NAMALWA (cell line): ENCODE measurements around the gene INHA.

Source experiments
- DNase-seq: peaks from one replicate; pipeline ENCODE4 v3.0.0-alpha.2; 2015; ENCODE audit warnings: low spot score

INHA gene

DNA sequence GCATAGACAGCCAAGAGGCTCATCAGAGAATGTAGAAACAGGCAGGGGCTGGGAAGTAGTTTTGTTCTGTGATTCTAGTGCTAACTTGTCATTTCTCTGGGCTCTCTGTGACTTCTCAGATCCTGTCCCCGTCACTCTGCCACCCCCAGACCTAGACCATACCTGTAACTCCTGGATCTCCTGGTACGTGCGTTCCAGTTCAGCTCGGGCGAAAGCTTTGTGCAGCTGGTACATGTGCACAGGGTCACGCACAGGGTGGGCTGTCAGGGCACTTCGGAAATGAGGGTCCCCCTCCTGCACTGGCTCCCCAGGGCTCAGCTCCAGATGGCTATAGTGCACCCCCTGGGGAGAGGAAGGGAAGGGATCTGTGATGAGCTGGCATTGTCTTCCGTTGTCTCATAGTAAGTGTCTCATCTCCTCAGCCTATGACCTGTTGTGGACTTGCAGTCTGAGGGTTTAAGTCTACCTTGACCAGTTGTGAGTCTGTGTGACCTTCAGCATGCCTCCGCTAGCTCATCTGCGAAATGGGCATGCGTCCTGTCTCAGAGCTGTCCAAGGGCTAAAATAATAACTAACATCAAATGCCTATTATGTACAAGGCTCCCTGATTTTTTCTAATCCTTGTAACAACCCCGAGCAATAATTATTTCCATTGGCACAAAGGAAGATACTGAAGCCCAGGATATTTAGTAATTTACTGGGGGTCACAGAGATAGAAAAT lies 31.2 kb upstream of the INHA start:
- DNase-seq = no peak

DNA sequence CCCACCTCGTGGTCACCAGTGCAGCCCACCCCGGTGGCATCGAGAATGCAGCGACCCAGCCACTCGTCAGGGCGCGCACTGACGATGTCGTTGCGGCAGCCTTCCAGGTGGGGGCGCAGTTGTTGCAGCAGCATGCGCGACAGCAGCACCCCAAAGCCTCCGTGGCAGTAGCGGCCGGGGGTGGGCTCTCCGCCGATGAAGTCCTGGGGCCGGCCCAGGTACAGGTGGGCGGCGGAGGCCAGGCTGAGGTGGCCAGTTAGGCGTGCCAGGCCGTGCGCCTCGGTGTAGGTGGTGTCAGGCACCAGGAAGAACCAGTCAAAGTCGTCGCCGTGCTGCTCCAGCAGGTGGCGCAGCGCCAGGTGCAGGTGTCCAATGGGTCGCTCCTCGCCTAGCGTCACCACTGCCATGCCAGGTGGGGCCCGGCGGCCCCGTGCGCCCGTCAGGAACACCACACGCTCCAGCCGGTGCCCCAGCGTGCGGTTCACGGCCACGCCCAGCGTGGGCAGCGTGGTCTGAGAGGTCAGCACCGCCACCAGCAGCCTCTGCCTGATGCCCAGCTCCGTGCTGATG lies 30.4 kb upstream of the INHA start:
- DNase-seq = peak; percentile 91

DNA sequence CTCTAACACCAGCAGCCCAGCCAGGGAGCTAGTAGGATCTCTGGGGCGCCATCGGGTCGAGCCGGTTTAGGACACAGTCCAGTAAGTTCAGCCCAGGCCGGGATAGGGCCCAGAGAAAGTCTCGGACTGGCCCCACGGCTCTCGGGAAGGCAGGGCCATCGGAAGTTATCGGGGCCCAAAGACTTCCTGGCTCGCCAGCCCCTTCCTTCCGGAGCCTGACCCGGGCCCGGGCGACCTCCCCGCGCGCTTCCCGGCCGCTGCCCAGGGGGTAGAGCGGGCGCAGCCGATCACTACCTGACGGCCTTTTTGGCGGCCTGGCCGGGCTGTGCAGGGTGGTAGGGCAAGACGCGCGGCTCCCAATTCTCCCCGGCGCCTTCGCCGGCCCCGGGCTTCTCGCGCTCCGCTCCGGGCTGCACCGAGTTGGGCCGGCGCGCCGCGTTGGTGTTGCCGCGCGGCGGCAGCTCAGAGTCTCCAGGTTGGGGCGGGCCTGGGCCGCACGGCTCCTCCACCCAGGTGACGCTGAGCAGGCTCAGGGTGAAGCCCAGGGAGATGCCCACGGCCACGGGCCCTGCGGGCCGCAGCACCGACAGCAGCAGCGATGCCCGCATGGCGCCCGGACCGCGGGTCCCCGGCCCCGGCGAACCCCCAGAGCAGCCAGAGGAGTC lies 29.0 kb upstream of the INHA start:
- DNase-seq = peak; percentile 35

DNA sequence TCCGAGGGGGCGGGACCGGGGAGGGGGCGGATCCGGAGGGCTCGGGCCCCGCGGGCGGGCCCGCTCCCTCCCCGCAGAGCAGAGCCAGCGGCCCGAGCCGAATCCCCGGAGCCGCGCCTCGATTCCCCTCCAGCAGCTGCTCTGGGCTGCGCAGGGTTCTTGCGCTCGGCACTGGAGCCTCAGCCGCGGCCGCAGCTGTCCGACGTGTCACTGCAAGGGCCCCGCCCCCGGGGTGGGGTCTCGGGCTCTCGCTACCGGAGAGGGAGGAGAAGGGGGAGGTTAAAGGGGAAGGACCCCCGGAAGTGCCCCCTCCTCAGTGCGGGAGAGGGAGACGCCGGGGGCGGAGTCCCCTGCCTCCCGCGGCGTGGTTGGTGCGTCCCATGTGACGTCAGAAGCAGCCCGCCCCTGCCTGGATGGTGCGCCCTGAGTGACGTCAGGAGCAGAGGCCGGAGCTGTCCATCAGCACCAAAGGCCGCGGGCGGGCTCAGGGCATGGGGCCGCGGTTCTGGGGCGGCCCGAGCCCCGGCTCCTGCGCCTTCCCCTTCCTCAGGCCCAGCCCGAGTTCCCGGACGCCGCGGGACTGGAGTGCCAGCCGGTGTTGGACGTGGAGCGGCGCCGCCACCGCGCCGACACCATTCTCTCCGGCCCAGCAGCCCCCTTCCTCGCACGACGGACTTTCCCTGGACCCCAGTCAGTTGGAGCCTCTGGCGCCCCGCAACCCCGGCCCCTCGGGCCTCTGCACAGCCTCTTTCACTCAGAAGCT lies 28.3 kb upstream of the INHA start, which contains the start of the genes CHPF and TMEM198:
Gene CHPF (minus strand): TSS at position 214 of the 763 bp plus-strand sequence. CDS start 271 bp downstream, outside the sequence.
Gene TMEM198 (plus strand): TSS at position 433 of the 763 bp plus-strand sequence. CDS start 700 bp downstream, outside the sequence.
- peak; percentile 99 for DNase-seq

DNA sequence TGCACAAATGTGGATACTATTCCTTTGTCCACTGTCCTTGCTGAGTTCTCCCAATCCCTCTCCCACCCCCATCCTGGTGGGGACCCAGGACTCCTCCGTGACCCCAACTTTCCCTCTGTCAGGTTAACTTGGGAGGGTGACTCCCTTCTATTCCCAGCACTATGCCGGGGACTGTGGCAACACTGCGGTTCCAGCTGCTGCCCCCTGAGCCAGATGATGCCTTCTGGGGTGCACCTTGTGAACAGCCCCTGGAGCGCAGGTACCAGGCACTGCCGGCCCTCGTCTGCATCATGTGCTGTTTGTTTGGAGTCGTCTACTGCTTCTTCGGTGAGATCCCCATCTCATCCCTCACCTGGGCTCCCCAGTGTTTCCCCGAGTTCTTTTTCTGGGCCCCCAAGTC lies 27.5 kb upstream of the INHA start:
- no peak for DNase-seq

DNA sequence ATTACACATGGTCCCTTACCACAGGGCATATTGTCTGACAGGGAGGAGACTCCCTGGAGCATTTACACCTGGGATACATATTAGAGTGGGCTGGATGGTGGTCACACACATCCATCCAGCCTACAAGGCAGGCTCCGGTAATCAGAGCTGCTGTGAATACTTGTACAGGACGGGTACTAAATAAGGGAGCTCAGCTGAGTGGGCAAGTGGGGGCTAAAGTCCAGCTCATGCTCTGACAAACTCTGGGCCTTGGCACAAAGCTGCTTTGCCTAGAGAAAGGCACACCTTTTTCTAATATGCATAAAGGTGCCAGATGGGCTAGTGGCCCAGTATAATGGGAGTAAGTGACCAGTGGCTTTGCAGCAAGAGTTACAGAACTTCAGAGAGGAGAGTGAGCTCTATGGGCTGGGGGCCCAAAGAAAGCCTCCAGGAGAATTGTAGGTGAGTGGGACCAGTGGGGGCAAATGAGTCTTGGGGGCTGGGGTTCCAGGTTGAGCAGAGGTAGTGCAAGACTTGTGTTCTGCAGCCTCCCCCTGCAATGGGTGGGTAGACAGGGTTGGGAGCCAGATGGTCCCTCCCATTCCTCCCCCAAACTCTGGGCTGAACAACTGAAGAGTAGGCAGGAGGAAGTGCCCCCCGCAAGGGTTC lies 26.7 kb upstream of the INHA start:
- DNase-seq = no peak

DNA sequence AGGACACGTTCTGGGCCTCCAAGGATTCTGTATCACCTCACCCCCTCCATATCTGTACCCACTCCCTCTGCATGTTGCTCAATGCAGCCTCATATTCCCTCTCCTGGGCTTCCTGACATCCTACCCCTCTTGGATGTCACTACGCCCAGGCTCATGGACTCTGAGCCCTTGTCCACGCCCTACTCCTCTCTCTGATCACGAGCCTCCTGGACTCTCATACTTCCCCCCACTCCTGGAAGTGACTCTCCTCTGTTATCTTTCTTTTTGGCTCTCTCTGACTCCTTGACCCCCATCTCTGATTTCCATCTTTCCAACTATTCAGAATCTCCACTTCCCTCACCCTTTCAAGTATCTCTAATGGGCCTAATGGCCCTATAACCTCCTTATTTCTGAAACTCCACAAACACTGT lies 26.2 kb upstream of the INHA start:
- DNase-seq = no peak

DNA sequence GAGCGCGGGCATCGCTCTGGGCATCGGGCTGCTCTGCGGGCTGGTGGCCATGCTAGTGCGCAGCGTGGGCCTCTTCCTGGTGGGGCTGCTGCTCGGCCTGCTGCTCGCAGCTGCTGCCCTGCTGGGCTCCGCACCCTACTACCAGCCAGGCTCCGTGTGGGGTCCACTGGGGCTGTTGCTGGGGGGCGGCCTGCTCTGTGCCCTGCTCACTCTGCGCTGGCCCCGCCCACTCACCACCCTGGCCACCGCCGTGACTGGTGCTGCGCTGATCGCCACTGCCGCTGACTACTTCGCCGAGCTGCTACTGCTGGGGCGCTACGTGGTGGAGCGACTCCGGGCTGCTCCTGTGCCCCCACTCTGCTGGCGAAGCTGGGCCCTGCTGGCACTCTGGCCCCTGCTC lies 24.5 kb upstream of the INHA start:
- no peak for DNase-seq

DNA sequence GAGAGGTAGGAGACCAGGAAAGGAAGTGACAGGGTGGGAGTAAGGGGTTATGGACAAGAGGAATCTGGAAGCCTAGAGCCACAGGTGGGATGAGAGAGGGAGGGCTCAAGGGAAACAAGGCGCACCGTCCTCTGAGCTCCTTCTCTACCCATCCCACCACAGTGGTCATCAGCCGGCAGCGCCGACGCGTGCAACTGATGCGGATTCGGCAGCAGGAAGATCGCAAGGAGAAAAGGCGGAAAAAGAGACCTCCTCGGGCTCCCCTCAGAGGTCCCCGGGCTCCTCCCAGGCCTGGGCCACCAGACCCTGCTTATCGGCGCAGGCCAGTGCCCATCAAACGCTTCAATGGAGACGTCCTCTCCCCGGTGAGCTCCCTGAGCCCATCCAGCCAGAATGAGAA lies 23.1 kb upstream of the INHA start:
- no peak for DNase-seq

DNA sequence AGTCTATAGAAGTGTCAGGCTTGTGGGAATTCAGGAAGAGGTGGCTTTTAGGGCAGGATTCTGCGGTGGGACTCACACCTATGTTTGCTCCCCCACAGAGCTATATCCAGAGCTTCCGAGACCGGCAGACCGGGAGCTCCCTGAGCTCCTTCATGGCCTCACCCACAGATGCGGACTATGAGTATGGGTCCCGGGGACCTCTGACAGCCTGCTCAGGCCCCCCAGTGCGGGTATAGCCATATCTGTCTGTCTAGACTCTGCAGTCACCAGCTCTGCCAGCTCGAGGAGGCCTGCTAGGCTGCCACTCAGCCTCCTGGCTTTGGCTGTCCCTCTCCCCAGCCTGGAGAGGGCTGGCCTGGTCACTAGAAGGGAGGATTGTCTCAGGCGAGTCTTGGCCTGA lies 22.5 kb upstream of the INHA start:
- DNase-seq = no peak

DNA sequence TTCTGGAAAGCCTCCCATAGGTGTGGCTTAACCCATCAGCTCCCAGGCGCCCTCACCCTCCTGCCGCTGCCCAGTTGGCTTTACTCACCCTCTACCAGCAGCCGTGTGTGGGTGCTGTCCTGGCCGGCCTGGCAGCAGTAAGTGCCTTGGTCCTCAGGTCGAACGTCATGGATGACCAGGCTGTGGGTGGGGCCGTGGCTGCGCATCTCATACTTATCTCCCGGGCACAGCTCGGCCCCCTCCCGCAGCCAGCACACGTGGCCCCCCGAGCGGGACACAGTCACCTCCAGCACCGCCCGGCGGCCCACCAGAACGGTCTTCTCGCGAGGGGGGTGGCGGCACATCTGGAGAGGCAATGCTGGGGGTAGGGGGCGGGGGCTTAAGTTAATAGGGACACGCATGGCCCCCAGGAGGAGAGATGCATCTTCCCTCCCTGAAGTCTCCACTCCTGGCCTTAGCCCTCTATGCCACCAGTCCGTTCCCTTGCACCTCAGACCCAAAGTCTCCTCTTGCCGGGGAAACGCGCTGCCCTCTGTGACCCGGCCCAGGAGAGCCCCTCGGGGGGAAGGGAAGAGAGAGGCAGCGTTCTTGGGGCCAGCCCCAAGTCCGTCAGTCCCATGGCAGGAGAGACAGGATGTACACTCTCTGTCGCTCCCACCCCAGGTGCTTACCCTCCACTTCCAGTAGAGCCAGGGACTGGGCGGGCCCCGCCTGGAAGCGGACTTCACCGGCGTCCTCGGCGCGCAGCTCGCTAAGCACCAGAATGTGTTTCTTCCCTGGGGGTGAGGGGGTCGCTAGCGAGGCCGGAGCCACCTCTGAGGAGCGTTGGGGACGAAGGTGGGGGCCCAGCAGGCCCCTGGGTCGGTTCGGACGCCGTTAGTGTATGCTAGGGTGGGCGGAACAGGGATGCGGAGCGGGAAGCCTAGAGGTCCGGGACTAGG lies 20.4 kb upstream of the INHA start:
- DNase-seq = no peak

DNA sequence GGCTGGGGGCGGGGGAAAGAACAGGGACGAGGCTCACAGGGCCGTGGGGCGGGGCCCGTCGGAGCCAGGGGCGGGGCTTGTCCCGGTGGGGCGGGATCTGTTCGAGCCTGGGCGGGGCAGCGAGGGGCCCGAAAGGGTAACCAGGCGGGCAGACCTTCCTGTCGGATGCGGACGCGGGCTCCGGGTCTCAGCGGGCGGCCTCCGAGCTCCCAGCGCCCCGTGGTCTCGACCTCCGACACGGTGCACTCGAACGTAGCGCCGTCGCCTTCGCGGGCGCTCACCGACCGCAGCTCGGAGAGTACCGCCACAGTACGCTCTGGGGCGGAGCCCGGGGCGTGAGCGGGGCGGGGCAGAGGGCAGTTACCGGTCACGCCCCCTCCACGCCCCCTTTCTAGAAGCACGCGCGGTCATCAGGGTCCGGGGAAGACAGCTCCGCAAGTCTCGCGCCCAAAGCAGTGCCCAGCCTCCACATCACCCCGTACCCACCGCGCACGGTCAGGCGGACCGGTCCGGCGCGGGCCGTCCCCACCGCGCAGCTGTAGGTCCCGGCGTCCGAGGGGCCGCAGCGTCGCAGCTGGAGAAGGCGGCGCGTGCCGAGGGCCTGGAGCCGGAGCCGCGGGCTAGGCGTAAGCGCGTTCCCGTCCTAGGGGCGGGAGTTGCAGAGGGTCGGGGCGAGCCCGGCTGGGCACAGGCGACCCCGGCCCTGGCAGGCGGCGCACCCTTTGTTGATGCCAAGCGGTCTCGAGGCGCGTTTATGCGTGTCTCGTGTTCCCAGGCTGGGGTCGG lies 19.5 kb upstream of the INHA start:
- DNase-seq = peak; percentile 33

DNA sequence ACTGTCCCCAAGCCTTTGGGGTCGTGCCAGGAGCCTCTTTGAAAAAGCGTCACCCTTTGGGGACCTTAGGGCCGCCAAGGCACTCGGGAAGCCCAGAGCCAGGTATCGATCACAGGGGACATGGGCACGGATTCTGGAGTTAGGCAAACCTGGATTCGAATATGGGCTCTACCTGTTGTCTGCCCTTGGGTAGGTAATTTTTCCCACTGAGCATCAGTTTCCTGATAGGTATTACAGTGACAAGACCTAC lies 19.0 kb upstream of the INHA start:
- no peak for DNase-seq

DNA sequence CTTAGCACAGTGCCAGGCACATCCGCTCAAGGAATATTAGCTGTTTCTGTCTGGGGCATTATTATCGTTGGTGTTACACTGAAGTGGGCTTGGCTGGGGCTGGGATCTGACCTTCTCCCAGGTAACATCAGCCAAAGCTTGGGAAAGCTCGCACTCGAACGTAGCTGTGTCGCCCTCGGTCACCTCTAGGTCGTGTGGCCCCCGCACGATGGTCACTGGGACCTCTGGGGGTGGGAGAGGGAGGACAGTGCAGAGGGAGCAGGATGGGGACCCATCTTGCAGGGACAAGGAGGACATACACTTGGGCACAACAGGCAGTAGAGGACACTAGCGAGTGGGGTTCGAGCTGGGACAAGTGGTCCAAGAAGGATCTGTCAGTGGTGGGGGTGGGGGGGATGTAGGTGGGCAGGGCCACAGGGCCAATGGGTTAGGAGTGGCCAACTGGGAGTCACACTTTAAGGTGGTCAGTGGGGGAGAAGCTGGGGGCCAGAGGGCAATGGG lies 18.6 kb upstream of the INHA start:
- no peak for DNase-seq

DNA sequence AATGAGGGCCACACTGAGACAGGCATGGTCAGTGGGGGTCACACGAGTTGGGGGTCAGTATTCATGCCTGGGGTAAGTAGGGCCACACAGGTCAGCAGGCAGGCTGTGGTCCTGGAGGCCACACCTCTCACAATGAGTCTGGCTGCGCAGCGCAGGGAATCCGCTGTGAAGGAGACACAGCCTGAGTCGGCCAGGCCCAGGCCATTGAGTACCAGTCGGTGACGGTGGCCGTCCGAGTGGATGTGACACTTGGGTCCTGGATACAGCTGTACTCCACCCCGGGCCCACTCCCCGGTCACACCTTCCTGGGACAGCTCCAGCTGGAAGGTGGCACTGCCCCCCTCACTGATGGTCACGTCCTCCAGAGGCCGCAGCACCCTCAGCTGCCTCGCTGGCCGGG lies 17.8 kb upstream of the INHA start:
- no peak for DNase-seq

DNA sequence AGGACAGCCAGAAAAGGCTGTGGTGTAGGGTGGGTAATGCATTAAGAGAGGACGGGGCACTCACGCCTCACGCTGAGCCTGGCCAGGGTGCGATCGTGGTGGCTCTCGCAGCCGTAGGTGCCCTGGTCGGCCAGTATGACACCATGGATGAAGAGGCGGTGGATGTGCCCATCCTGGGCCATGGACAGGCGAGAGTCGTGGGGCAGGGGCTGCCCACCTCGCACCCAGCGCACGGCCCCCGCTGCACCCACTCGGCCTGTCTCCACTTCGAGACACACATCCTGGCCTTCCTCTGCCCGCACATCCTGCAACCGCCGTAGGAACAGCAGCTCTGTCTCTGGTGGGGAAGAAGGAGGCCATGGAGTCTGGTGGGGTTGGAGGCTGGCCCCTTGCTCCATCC lies 16.2 kb upstream of the INHA start:
- no peak for DNase-seq

DNA sequence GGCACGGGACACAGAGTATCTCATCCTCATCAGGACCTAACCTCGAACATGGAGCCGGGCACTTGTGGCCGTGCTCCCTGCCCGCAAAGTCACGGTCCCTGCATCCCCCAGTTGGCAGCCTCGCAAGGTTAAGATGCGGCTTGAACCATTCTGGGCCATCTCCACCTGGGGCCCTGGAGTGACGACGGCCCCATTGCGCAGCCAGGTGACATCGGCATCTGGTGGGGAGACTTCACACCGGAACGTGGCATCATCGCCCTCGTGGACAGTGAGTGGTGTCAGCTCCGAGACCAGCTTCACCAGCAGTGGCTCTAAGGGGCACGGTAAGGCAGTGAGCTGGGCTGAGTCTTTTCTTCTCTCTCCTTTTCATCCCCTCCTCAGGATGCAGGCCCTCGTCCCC lies 15.7 kb upstream of the INHA start:
- DNase-seq = no peak

DNA sequence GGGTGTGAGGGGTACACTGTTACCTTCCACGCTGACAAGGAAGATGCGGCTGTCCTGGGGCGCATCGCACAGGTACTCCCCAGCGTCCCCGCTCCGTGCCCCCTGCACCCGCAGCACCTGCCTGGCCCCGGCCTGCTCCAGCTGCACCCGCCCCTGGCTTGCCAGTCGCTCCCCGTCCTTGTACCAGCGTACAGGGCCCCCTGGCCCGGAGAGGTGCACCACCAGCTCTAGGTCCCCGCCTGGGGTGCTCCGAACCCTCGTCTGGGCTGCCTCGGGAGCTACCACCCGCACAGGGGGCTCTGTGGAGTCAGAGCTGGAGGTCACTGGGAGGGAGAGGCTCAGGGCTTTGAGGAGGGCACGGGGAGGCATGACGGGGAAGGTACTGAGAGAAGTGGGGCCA lies 14.8 kb upstream of the INHA start:
- DNase-seq = no peak

DNA sequence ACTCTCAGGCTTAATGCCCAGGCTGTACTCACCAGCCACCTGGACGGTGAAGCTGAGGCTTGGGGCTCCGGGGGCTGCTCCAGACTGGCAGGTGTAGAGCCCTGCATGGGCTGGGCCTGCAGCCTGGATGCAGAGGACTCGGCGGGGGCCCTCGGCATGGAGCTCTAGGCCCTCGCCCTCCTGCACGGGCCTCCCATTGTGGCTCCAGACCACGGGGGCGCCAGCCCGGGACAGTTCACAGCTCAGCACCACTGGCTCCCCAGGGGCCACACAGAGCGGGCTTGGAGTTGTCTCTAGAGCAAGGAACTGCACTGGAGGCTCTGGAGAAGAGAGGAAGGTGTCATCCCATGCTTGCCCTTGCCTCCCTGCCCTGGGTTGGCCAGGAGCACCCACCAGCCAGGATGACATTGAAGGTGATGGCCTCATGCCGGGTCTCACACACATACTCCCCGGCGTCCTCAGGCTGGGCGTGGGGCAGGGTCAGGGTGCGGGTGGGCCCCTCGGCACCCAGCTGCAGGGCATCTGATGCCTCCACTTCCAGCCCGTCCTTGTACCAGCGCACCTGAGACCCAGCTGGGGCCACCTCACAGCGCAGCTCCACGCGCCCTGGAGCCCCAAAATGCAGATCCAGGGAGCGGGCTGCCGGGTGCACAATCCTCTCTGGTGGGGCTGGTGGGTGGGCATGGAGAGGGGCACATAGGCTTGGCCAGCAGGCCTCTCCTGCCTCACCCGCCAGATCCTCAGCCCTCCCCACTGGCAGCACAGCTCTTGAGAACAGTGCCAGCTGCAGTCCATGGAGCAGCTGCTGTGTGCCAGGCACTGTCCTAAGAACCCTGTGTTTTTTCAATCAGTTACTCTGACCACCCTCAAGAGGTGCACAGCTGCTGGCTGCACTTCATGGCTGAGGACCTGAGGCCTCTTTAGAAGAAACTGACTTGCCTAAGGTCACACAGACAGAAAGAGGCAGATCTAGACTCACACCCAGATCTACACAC lies 14.0 kb upstream of the INHA start:
- DNase-seq = no peak
